Left hindlimb (tissue), 1 donor: ENCODE data around the gene NFS1.

Source experiments
- DNase-seq: peaks from one replicate; pipeline ENCODE4 v3.0.0-alpha.2; 2018

Gene NFS1

GRCh38 chr20:35636095-35636494, 63.1 kb downstream of the NFS1 start:
- no peak for DNase-seq

- DNase-seq, result no peak
These were observed 63.5 kb downstream of the NFS1 start for GRCh38 chr20:35635652-35636051.

- DNase-seq, result no peak
These were observed 66.5 kb downstream of the NFS1 start for GRCh38 chr20:35632539-35633115.

GRCh38 chr20:35630636-35631035, 68.5 kb downstream of the NFS1 start:
- no peak for DNase-seq

GRCh38 chr20:35629427-35630145, 69.6 kb downstream of the NFS1 start:
- DNase-seq, result no peak

- no peak for DNase-seq
These were observed 72.0 kb downstream of the NFS1 start for GRCh38 chr20:35627121-35627520.

- DNase-seq, result no peak
These were observed 72.7 kb downstream of the NFS1 start for GRCh38 chr20:35626386-35627001.

- no peak for DNase-seq
These were observed 73.4 kb downstream of the NFS1 start for GRCh38 chr20:35625584-35626385.

- no peak for DNase-seq
These were observed 77.6 kb downstream of the NFS1 start for GRCh38 chr20:35621560-35621946.

GRCh38 chr20:35620818-35621559, 78.2 kb downstream of the NFS1 start:
- DNase-seq, result no peak

GRCh38 chr20:35619196-35620095, 79.7 kb downstream of the NFS1 start:
- peak; percentile 91 for DNase-seq

- no peak for DNase-seq
These were observed 80.7 kb downstream of the NFS1 start for GRCh38 chr20:35618263-35619131.
